BE2C (cell line): Measurements from ENCODE around the gene SPRED3.
"Not testable (repeated sequence)": the region's sequence is repeated elsewhere in the genome, so short reads cannot be mapped to it uniquely, and the experiment has no call there.

Experiments used
- DNase-seq: peaks from one replicate; pipeline ENCODE4 v3.0.0-alpha.2; 2020
- H3K27me3 ChIP-seq: fragments of 250-450 bp; sonication (Bioruptor Pico); 2 replicates; pipeline ENCODE4 v1.5.1; 2020; ENCODE audit warnings: mild to moderate bottlenecking
- H3K36me3 ChIP-seq: fragments of 250-450 bp; sonication (Bioruptor Pico); 2 replicates; pipeline ENCODE4 v1.5.1; 2020; ENCODE audit warnings: mild to moderate bottlenecking
- H3K4me1 ChIP-seq: fragments of 250-450 bp; sonication (Bioruptor Pico); 2 replicates; pipeline ENCODE4 v1.5.1; 2020
- H3K4me3 ChIP-seq: 2 replicates; pipeline ENCODE4 v1.5.1; 2011; ENCODE audit warnings: low read depth, low read length
- H3K9me3 ChIP-seq: fragments of 250-450 bp; sonication (Bioruptor Pico); 2 replicates; pipeline ENCODE4 v1.5.1; 2020
- CTCF ChIP-seq: IDR thresholded peaks from 2 replicates; pipeline ENCODE4 v1.5.1; 2012; ENCODE audit warnings: mild to moderate bottlenecking, low read depth, low read length

Gene SPRED3

DNA sequence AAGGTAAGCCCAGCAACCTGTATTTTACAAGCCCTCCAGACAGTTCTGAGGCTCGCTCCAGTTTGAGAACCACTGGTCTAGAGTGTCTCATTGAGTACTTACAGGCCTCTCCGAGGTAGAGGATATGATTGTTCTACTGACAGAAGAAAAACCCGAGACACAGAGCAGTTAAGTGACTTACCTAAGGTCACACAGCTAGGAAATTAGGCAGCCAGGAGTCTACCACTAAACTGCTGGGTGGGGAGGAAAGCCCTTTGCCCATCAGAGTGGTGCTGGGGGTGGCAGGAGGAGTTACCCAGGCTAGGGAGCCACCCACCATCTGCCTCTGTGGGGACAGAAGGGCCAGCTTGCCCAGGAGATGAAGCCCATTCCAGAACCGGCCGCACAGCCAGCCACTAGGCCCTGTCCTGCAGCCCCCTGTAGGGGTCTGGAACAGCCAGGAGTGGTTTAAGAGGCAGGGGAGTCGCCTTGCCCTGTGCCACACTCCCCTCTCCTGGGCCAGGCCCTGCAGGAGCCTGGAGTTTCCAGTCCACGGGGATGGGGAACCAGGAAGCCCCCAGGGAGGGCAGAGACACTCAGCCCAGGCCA is 36.8 kb downstream of the SPRED3 start:
- Histone ChIP-seq H3K4me3 (no peak overlapping the region), H3K36me3 (no peaks in the 10 kb centered on the region), H3K9me3 (no peaks in the 10 kb centered on the region), H3K27me3 (no peaks in the 10 kb centered on the region), H3K4me1 (no peaks in the 10 kb centered on the region)
- DNase-seq, result no peak
- TF ChIP-seq CTCF, result no peak

DNA sequence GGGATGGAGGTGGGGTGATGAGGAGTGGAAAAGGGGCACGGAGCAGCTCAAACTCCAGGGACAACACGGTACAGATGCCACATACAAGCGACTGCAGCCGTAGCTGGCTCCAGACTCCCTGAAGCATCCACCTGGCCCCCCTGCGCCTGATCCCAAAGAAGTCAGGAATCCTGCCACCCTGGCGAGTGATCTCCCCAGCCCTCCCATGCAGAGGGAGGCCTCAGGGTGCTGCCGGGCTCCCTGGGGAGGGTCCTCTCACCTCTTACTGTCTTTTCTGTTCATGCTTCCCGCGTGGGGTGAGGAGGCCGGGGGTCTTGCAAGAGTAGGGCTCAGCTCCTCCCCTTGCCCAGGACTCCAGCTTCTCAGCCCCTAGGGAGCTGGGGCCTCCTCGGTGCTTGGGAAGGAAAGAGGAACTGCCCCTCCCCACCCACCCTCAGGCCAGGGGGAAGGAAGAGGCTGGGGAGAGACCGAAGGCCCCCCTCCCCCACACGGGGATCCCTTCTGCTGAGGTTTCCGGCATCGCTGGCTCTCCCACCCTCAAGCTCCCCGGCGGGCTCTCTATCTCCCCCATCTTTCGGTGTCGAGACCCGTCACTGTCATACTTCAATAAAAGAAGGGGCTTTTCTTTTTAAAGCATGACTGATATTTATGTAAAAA is 37.4 kb downstream of the SPRED3 start, which contains the start of gene RASGRP4:
TSS of gene RASGRP4 (minus strand) at position 410 of the 657 bp plus-strand sequence. CDS start at position 282, 128 bp downstream.
- Histone ChIP-seq H3K36me3 (no peaks in the 10 kb centered on the region), H3K4me3 (no peak within 1 kb of the TSS), H3K27me3 (no peaks in the 10 kb centered on the region), H3K4me1 (no peaks in the 10 kb centered on the region), H3K9me3 (no peaks in the 10 kb centered on the region)
- no peak for DNase-seq
- TF ChIP-seq CTCF, result no peak

DNA sequence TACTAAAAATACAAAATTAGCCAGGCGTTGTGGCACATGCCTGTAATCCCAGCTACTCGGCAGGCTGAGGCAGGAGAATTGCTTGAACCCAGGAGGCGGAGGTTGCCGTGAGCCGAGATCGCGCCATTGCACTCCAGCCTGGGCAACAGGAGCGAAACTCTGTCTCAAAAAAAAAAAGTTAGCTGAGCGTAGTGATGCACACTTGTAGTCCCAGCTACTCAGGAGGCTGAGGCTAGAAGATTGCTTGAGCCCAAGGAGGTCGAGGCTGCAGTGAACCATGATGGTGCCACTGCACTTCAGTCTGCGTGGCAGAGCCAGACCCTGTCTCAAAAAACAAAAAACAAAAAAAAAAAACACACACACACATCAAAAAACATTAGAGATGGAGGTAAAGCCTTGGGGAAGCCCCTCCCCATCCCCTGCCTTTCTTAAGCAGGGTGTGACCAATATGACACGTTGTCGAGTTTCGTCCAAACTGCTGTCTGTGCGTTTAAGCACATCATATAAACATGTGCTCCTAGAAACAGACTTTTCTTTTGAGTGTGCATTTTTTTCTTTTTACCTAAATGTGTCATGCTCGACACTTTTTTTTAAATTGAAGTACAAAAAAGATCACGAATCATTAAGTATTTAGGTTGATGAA is 38.7 kb downstream of the SPRED3 start:
- not testable (repeated sequence) for H3K4me3 ChIP-seq, H3K4me1 ChIP-seq, H3K9me3 ChIP-seq, H3K36me3 ChIP-seq, DNase-seq, H3K27me3 ChIP-seq

- no peaks in the 10 kb centered on the region; the same call in 1 of the 2 replicates for H3K27me3 ChIP-seq
- no peaks in the 10 kb centered on the region for H3K9me3 ChIP-seq
- no peak for DNase-seq
- no peaks in the 10 kb centered on the region for H3K36me3 ChIP-seq
- no peak for TF ChIP-seq CTCF
- H3K4me3 ChIP-seq, result no peak overlapping the region
- no peaks in the 10 kb centered on the region for H3K4me1 ChIP-seq
These were observed 40.7 kb downstream of the SPRED3 start for GRCh38 chr19:38429055-38429810.

GRCh38 chr19:38429811-38430156 is 41.3 kb downstream of the SPRED3 start:
- Histone ChIP-seq H3K27me3 (no peaks in the 10 kb centered on the region; the same call in 1 of the 2 replicates), H3K4me1 (no peaks in the 10 kb centered on the region; the same call in 1 of the 2 replicates), H3K4me3 (no peak overlapping the region), H3K9me3 (no peaks in the 10 kb centered on the region), H3K36me3 (no peaks in the 10 kb centered on the region)
- TF ChIP-seq CTCF, result no peak
- DNase-seq, result no peak

DNA sequence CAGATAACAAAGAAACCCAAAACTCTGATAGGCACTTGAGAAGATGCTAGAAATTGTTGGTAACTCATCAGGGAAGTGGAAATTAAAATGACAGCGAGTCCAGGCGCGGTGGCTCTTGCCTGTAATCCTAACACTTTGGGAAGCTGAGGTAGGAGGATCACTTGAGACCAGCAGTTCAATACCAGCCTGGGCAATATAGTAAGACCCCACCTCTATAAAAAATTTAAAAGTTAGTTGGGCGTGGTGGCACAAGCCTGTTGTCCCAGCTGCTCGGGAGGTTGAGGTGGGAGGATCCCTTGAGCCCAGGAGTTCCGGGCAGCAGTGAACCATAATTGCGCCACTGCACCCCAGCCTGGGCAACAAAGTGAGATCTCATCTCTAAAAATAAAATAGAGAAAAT is 42.4 kb downstream of the SPRED3 start:
- Histone ChIP-seq H3K9me3 (no peaks in the 10 kb centered on the region), H3K27me3 (no peaks in the 10 kb centered on the region; the same call in 1 of the 2 replicates), H3K4me1 (no peaks in the 10 kb centered on the region; the same call in 1 of the 2 replicates), H3K4me3 (no peak overlapping the region), H3K36me3 (no peaks in the 10 kb centered on the region)
- TF ChIP-seq CTCF, result no peak
- DNase-seq, result no peak
